Stimulated activated CD8-positive, alpha-beta memory T cell treated with anti-CD3 and anti-CD28 coated beads, Interleukin-7, amount 100 ng/mL, for 24 hours (primary cell): Measurements from ENCODE around the gene ATP4A.
"Not testable (repeated sequence)": the region's sequence is repeated elsewhere in the genome, so short reads cannot be mapped to it uniquely, and the experiment has no call there.

Experiments
- DNase-seq: peaks from one replicate; pipeline ENCODE4 v3.0.0-alpha.2; 2020; ENCODE audit warnings: low read depth

The ATP4A gene

GRCh38 chr19:35563207-35563829 lies at the start of gene ATP4A:
TSS of gene ATP4A (minus strand) at chr19:35563658. CDS start at chr19:35563629, 29 bp downstream.
- no peak for DNase-seq

- peak; percentile 94 for DNase-seq
Observed at GRCh38 chr19:35612559-35613321, 49.3 kb upstream of the ATP4A start, which contains the start of gene HAUS5. TSS of gene HAUS5 (plus strand) at chr19:35612735. CDS start at chr19:35612795, 60 bp downstream.

GRCh38 chr19:35612224-35612558 lies 48.7 kb upstream of the ATP4A start:
- no peak for DNase-seq

- DNase-seq = no peak
Observed at GRCh38 chr19:35609851-35610353, 46.4 kb upstream of the ATP4A start.

- DNase-seq = no peak
Observed at GRCh38 chr19:35608251-35608650, 44.8 kb upstream of the ATP4A start.

- DNase-seq = no peak
Observed at GRCh38 chr19:35607661-35608060, 44.2 kb upstream of the ATP4A start.

GRCh38 chr19:35607170-35607569 lies 43.7 kb upstream of the ATP4A start:
- not testable (repeated sequence) for DNase-seq

- not testable (repeated sequence) for DNase-seq
Observed at GRCh38 chr19:35604436-35604835, 41.0 kb upstream of the ATP4A start.

GRCh38 chr19:35601971-35602370 lies 38.5 kb upstream of the ATP4A start:
- DNase-seq = no peak

GRCh38 chr19:35596366-35596999 lies 33.0 kb upstream of the ATP4A start:
- no peak for DNase-seq

GRCh38 chr19:35595928-35596327 lies 32.5 kb upstream of the ATP4A start:
- no peak for DNase-seq

GRCh38 chr19:35595026-35595425 lies 31.6 kb upstream of the ATP4A start:
- not testable (repeated sequence) for DNase-seq

GRCh38 chr19:35592226-35592625 lies 28.8 kb upstream of the ATP4A start:
- DNase-seq = no peak

GRCh38 chr19:35590875-35591274 lies 27.4 kb upstream of the ATP4A start:
- no peak for DNase-seq

- DNase-seq = no peak
Observed at GRCh38 chr19:35587321-35587720, 23.9 kb upstream of the ATP4A start.

- DNase-seq = no peak
Observed at GRCh38 chr19:35585848-35586247, 22.4 kb upstream of the ATP4A start, which contains the start of gene PMIS2. TSS of gene PMIS2 (plus strand) at chr19:35586173. CDS start at chr19:35586260, 87 bp downstream.

GRCh38 chr19:35582760-35583159 lies 19.3 kb upstream of the ATP4A start:
- DNase-seq = no peak

- no peak for DNase-seq
Observed at GRCh38 chr19:35578707-35579106, 15.2 kb upstream of the ATP4A start.

- no peak for DNase-seq
Observed at GRCh38 chr19:35577918-35578317, 14.5 kb upstream of the ATP4A start.

GRCh38 chr19:35571406-35571965 lies 8.0 kb upstream of the ATP4A start:
- no peak for DNase-seq

GRCh38 chr19:35569281-35569781 lies 5.9 kb upstream of the ATP4A start:
- no peak for DNase-seq

- no peak for DNase-seq
Observed at GRCh38 chr19:35566738-35567137, 3.3 kb upstream of the ATP4A start.
